Aorta (tissue), 5 donors: ENCODE data around the gene CD22. TPM values are rescaled to one million over a fixed set of nuclear protein-coding genes. Genes with fewer than 3 reads are reported as not detected.

Source experiments
- ATAC-seq: fragments of 200-7000 bp; cut with Tn5 transposase; one replicate; pipeline ENCODE4 v1.9.1; 2022; ENCODE audit warnings: moderate library complexity; ENCODE audit not compliant: low FRiP score
- DNase-seq, 2 donors: peaks; one replicate each; pipeline ENCODE4 v3.0.0-alpha.2; 2020
- H3K27ac ChIP-seq, 2 donors: one replicate each; pipeline ENCODE4 v1.5.1; 2013; ENCODE audit warnings: low read length in 2 of 2, mild to moderate bottlenecking in 2 of 2, moderate library complexity in 2 of 2, control low read depth in 1 of 2, inconsistent platforms in 1 of 2, low read depth in 1 of 2
- H3K27me3 ChIP-seq, 2 donors: one replicate each; pipeline ENCODE4 v1.6.1; 2013; ENCODE audit warnings: control low read depth in 1 of 2, low read length in 1 of 2, mild to moderate bottlenecking in 1 of 2, moderate library complexity in 1 of 2; ENCODE audit not compliant: insufficient read depth in 2 of 2, control insufficient read depth in 1 of 2
- H3K36me3 ChIP-seq, 2 donors: one replicate each; pipeline ENCODE4 v1.6.1; 2013; ENCODE audit warnings: control low read depth in 1 of 2, low read length in 1 of 2, mild to moderate bottlenecking in 1 of 2; ENCODE audit not compliant: insufficient read depth in 2 of 2, control insufficient read depth in 1 of 2
- H3K4me1 ChIP-seq, 2 donors: one replicate each; pipeline ENCODE4 v1.6.1; 2013; ENCODE audit warnings: low read length in 2 of 2, control low read depth in 1 of 2, mild to moderate bottlenecking in 1 of 2, moderate library complexity in 1 of 2; ENCODE audit not compliant: insufficient read depth in 2 of 2, control insufficient read depth in 1 of 2
- H3K4me3 ChIP-seq, 2 donors: one replicate each; pipeline ENCODE4 v1.5.1; 2013; ENCODE audit warnings: low read length in 2 of 2, control low read depth in 1 of 2, mild to moderate bottlenecking in 1 of 2
- H3K9me3 ChIP-seq: one replicate; pipeline ENCODE4 v1.6.1; 2013; ENCODE audit warnings: mild to moderate bottlenecking, low read length; ENCODE audit not compliant: control insufficient read depth
- WGBS, 2 donors: extraction: QIAGEN DNeasy Blood & Tissue Kit; methylation state at CpG; one replicate each; pipeline ENCODE4 v1.1.7; 2013; 5-methylcytosine and 5-hydroxymethylcytosine counted together
- intact Hi-C, 2 donors: fragments of 100-400 bp; cut with DNase I; formaldehyde crosslinking; loops; one replicate each; pipeline versions ENCODE4 v1.14.2 to v1.15.0; 2022
- polyA plus RNA-seq, 2 donors: library from polyadenylated mRNA; stranded (reverse); fragments of 200-250 nt; gene quantifications; one replicate each; pipeline ENCODE4 v1.2.3, GENCODE V29; 2013
- total RNA-seq, 2 donors: library from RNA; stranded (reverse); fragmentation: NEBNext Ultra II Directional; extraction: Animal tissue kit (Norgen Biotek cat#: 25700); gene quantifications; one replicate each; pipeline ENCODE4 v1.2.1, GENCODE V29; 2021
- donor health status: healthy with polysubstance abuse.
- donor health status: Bipolar disorder and iron deficiency.
- donor health status: DM: no; HTN: no; CAD: no.
- donor health status: DM: no; HTN: no; CAD: no.
- donor health status: DM: yes; HTN: yes; CAD: no.

CD22 gene
- total and polyA plus RNA-seq, 4 donors: 0.75 to 3.1 (median 2.9) TPM; not detected in 1

DNA sequence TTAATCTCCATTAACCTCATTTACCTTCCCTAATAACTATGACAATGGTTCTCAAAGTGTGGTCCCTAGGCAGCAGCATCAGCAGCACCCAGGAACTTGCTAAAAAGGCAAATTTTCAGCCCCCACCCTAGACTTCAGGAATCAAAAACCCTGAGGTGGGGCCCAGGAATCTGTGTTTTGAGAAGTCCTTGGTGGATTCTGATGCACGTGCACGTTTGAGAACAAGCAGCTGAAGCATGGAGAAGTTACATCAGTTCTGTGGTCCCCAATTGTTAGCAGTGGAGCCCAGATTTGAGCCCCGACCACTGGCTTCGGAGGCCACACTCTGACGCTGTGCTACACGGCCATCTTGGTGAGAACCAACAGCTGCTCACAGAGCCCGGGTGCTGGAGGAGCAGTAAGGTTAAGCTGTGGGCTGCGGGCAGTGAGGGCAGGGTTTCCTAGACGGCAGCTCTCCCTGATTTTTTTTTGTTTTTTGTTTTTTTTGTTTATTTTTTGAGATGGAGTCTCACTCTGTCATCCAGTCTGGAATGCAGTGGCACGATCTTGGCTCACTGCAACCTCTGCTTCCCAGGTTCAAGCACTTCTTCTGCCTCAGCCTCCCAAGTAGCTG lies 14.0 kb upstream of the CD22 start:
- H3K4me1 ChIP-seq: no peaks in the 10 kb centered on the region
- no peaks in the 10 kb centered on the region for H3K36me3 ChIP-seq
- H3K27me3 ChIP-seq: no peaks in the 10 kb centered on the region
- ATAC-seq: no peak
- DNase-seq: no peak
- intact Hi-C loops: no loop called here
- WGBS, 2 donors: 73 to 82% methylated on average over 10 of the region's 10 CpGs
- H3K4me3 ChIP-seq: no peak overlapping the region
- no peak overlapping the region for H3K27ac ChIP-seq
- H3K9me3 ChIP-seq: no peaks in the 10 kb centered on the region

DNA sequence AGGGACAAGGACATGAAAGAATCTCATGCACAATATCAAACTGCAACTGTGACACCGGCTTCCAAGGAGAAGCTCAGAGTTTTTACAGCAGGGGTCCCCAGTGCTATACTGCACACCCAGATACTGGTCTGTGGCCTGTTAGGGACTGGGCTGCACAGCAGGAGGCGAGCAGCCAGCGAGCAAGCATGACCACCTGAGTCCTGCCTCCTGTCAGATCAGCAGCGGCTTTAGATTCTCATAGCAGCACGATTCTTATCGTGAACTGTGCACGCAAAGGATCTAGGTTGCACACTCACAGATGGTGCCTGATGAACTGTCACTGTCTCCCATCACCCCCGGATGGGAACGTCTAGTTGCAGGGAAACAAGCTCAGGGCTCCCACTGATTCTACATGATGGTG lies 13.1 kb upstream of the CD22 start:
- Histone ChIP-seq H3K27ac (no peak overlapping the region), H3K27me3 (no peaks in the 10 kb centered on the region), H3K9me3 (no peaks in the 10 kb centered on the region), H3K4me1 (no peaks in the 10 kb centered on the region), H3K4me3 (no peak overlapping the region), H3K36me3 (no peaks in the 10 kb centered on the region)
- 76 to 78% methylated on average over 9 of the region's 9 CpGs for WGBS, 2 donors
- no peak for DNase-seq
- ATAC-seq: no peak
- intact Hi-C loops: no loop called here

DNA sequence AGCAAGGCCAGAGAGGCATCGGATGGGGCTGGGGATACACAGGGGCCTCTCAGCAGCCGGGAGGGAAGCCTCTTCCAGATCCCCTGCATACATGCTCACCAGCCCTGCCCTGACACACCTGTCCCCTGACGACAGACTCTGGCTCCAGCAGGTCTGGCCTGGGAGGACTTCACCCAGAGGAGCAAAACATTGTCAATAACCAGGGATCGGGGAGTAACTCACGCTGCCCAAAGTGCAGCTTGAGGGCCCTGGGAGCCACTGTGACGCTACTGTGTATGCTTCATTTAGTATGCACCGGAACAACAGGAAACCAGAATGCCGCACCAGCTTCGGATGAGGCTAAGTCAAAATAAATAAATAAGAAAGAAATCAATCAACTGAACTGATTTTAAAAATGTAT lies 12.4 kb upstream of the CD22 start:
- Histone ChIP-seq H3K9me3 (no peaks in the 10 kb centered on the region), H3K36me3 (no peaks in the 10 kb centered on the region), H3K27ac (no peak overlapping the region), H3K27me3 (no peaks in the 10 kb centered on the region), H3K4me3 (no peak overlapping the region), H3K4me1 (no peaks in the 10 kb centered on the region)
- ATAC-seq (no peak), DNase-seq (no peak)
- WGBS, 2 donors: 73 to 78% methylated on average over 9 of the region's 9 CpGs
- intact Hi-C loops: no loop called here

DNA sequence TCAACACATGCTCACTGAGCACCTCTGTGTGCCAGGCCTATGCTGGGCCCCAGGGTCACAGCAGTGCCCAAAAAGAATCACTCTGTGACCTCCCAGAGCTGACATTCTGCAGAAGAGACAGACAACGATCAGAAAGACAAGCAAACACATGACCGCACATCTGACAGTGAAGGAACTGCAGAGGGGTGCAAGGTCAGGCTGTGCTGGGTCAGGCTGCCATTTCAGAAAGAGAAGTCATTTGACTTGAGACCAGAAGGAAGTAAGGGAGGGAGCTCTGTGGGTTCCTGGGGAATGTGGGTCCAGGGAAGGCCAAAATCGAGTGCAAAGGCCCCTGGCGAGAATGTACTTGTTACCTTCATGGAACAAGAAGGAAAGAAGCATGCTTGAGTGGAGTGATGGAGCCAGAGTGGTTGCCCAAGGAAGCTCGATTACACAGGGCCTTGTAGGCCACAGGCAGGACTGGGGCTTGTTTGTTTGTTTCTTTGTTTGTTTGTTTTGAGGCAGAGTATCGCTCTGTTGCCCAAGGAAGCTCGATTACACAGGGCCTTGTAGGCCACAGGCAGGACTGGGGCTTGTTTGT lies 11.4 kb upstream of the CD22 start:
- no peaks in the 10 kb centered on the region for H3K27me3 ChIP-seq
- no peak overlapping the region for H3K4me3 ChIP-seq
- H3K4me1 ChIP-seq: no peaks in the 10 kb centered on the region
- intact Hi-C loops: no loop called here
- H3K9me3 ChIP-seq: no peaks in the 10 kb centered on the region
- ATAC-seq (no peak), DNase-seq (no peak)
- no peaks in the 10 kb centered on the region for H3K36me3 ChIP-seq
- H3K27ac ChIP-seq: no peak overlapping the region
- WGBS, 2 donors: 70 to 73% methylated on average over 7 of the region's 7 CpGs

DNA sequence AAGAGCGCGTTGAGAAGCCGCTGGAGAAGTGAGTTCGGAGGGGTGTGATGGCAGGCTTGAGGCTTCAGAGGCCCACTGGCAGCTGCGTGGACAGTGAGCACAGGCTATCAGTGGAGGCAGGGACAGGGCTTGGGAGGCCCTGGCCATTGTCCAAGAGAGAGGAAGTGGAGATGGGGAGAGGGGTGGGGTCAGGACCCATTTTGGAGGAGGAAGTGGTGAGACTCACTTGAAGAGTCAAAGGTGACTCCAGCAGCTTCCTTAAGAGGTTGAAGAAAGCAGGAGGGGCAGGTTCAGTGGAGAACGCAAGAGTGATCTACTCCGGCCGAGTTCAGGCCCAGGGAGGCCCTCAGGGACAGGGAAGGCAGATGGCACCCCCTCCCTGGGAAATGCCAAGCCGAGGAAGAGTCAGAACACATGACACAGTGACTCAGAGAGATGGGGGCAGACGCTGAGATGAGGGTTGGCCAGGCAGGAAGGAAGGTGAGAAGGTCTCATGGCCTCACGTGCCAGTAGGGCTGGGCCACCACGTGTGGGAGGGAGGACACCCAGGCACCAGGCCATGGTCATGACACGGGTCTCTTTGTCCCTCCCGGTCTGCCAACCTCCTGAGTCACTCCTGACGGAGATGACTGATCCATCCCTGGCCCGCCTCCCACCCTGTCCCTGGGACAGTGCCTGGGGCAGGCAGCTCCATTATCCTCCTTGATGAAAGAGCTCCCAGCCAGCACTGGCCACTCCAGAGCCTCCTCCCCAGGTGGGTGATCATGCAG lies 10.1 kb upstream of the CD22 start:
- Histone ChIP-seq H3K27ac (no peak overlapping the region), H3K27me3 (no peaks in the 10 kb centered on the region), H3K9me3 (no peaks in the 10 kb centered on the region), H3K4me3 (no peak overlapping the region), H3K36me3 (no peaks in the 10 kb centered on the region), H3K4me1 (no peaks in the 10 kb centered on the region)
- WGBS, 2 donors: 63 to 64% methylated on average over 16 of the region's 16 CpGs
- intact Hi-C loops: no loop called here
- DNase-seq: peak; percentile 79 to 82
- ATAC-seq: peak; percentile 64

DNA sequence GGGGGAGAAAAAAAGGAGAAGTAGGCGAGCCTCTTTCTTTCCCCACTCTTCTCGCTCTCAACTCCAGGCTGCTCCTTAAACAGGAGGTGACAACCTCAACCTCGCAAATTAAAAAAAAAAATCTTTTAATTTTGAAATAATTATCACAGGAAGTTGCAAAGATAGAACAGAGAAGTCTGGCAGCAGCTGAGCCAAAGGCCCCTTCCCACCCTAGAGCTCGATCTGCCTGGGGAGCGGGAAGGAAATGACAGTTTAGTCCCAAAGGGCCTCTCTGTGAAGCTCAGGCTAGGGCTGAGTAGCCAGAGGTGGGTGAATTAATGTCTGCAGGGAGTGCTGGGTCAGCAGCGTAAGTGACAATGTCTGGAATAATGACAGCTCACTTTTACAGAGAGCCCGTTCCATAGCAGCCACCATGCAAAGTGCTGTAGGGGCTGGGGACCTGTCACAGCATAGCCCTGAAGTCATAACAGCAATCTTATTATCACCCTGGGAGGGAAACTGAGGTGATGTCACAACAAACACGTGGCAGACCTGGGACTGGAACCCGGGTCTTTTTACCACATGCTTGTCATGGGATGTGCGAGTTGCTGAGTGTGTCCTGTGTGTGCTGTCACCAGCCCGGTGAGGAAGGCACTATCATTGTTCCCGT lies 8.8 kb upstream of the CD22 start:
- no peak for DNase-seq
- intact Hi-C loops: no loop called here
- no peaks in the 10 kb centered on the region for H3K36me3 ChIP-seq
- ATAC-seq: no peak
- no peak overlapping the region for H3K27ac ChIP-seq
- H3K27me3 ChIP-seq: no peaks in the 10 kb centered on the region
- WGBS, 2 donors: 53 to 59% methylated on average over 12 of the region's 12 CpGs
- H3K9me3 ChIP-seq: no peaks in the 10 kb centered on the region
- no peak overlapping the region for H3K4me3 ChIP-seq
- no peaks in the 10 kb centered on the region for H3K4me1 ChIP-seq

DNA sequence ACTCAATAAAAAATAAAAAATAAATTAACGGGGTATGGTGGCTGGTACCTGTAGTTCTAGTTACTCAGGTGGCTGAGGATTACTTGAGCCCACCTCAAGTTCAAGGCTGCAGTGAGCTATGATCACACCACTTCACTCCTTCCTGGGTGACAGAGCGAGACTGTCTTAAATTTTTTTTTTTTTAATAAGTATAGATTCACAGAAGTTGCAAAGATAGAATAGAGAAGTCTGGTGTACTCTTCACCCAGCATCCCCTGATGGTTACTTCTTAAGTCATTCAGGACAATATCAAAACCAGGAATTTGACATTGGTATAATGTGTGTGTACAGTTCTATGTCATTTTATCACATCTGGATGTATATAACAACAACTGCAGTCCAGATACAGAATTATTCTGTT lies 7.7 kb upstream of the CD22 start:
- H3K9me3 ChIP-seq: no peaks in the 10 kb centered on the region
- H3K27me3 ChIP-seq: no peaks in the 10 kb centered on the region
- 88% methylated on average over 2 of the region's 2 CpGs for WGBS, 2 donors
- no peaks in the 10 kb centered on the region for H3K4me1 ChIP-seq
- no peak overlapping the region for H3K4me3 ChIP-seq
- H3K36me3 ChIP-seq: no peaks in the 10 kb centered on the region
- no peak overlapping the region for H3K27ac ChIP-seq
- intact Hi-C loops: no loop called here
- DNase-seq: no peak
- ATAC-seq: no peak

DNA sequence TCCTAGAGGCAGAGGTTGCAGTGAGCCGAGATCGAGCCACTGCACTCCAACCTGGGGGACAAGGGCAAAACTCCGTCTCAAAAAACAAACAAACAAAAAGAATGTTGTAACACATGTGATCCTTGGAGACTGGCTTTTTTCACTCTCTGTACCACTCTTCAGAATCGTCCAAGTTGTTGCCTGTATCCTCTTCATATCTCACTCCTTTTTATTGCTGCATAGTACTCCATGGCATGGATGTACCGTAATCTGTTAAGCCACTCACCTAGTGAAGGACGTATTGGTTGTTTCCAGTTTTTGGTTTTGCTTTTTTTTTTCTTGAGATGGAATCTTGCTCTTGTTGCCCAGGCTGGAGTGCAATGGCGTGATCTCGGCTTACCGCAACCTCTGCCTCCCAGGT lies 7.0 kb upstream of the CD22 start:
- Histone ChIP-seq H3K27ac (no peak overlapping the region), H3K27me3 (no peaks in the 10 kb centered on the region), H3K4me3 (no peak overlapping the region), H3K36me3 (no peaks in the 10 kb centered on the region), H3K4me1 (no peaks in the 10 kb centered on the region), H3K9me3 (no peaks in the 10 kb centered on the region)
- no peak for ATAC-seq
- 94 to 95% methylated on average over 9 of the region's 9 CpGs for WGBS, 2 donors
- intact Hi-C loops: no loop called here
- DNase-seq: no peak
